ENCODE data around the gene OR6P1.

GRCh38 chr1:158552296-158552695 lies 18.1 kb downstream of the OR6P1 start:
- TF ChIP-seq CTCF (IDR thresholded peaks at IDR 0.05) = no peak
- no peak for TF ChIP-seq POLR2AphosphoS5 (IDR thresholded peaks at IDR 0.05; ENCODE audit: insufficient read depth in 1 of 2, low read depth in 1 of 2)
